HG03066 (cell line): ENCODE measurements around the gene RNFT2.

Experiments
- ATAC-seq: cut with Tn5 transposase; IDR thresholded peaks from one replicate; pipeline ENCODE4 v1.9.1; 2021; ENCODE audit warnings: low read depth; ENCODE audit not compliant: unreplicated experiment

RNFT2 gene

DNA sequence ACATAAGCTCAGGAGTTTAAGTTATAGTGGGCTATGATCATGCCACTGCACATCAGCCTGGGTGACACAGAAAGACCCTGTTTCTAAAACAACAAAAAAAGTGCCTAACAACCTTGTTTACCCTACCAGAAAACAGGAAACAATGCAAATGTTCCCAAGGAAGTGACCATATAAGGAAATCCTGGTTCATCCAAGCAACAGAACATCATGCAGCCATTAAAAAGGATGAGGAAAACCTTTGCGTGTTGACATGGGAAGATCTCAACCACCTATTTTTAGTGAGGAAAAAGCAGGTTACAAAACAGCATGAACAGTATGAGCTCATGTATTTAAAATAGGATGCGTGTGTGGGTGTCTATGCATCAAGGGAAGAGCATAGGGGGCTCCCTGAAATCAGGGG, 129.4 kb downstream of the RNFT2 start:
- ATAC-seq, result no peak

DNA sequence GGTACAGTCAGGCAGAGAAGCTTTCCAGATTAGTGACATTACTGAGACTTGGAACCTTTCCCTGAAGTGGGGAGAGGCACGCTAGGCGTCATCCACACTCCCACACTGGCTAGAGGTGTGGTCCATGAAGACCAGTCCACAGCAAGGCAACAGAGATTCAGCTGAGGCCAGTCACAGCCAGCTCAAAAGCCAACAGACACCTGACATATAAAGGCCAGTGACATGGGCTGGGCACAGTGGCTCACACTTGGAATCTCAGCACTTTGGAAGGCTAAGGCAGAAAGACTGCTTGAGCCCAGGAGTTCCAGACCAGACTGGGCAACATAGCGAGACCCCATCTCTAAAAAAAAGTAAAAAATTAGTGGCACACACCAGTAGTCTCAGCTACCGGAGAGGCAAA, 132.2 kb downstream of the RNFT2 start:
- ATAC-seq, result no peak

DNA sequence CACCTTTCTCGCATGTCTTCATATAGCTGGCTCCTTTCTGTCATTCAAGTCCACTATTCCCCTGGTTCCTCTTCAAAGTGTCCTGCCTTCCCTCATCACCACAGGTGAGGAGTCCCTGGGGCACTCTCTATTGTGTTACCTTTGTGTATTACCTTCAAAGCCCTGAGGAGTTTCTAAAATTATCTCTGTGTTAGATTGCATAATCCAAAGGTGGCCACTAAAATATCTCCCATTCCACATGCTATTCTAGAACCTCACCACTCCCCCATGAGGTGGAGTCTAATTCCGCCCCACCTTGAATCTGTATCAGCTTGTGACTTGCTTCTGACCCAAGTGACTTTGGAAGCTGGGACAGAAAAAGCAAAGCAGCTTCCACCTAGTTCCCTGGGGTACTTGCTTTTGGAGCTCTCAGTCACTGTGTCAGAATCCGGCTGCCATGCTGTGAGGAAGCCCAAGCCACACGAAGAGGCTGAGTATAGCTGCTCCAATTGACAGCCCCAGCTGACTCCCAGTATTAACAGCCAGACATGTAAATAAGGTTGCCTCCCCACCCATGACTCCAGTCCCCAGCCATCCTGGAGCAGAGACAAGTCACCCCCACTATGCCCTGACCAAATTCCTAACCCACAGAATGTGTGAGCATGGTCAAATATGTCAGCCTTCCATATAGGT, 136.3 kb downstream of the RNFT2 start:
- no peak for ATAC-seq

DNA sequence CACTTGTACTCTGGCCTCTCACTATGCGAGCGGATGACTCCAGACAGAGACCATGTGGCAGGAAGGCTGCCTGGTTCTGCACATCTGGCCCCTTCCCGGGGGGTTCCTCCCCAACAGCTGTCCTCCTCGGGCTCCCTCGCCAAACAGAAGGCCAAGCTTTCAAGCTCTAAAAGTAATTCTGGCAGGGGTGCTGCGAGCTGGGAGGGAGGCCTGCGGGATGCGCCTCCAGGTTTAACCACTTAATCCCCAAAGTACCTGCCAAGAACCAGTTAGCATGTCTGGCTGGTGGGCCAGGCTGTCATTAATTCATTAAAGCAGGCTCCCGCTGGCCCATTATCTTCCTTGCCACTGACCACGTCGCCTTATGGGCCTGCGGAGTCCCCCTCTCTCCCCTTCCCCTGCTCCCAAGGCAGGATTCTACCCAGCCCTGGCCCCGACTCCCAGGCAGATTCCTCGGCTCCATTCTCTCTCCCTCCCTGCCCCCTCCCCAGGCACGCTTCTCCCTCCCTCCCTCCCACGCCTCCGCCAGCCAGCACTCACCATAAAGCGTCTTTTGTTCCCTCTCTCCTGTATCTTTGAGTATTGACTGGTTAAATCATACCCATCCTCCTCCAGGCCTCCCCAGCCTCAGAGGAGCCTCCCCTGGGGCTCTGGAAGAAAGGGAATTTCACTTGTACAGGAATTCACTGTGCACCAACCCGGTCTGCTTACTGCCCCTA, 138.2 kb downstream of the RNFT2 start:
- ATAC-seq, result no peak

DNA sequence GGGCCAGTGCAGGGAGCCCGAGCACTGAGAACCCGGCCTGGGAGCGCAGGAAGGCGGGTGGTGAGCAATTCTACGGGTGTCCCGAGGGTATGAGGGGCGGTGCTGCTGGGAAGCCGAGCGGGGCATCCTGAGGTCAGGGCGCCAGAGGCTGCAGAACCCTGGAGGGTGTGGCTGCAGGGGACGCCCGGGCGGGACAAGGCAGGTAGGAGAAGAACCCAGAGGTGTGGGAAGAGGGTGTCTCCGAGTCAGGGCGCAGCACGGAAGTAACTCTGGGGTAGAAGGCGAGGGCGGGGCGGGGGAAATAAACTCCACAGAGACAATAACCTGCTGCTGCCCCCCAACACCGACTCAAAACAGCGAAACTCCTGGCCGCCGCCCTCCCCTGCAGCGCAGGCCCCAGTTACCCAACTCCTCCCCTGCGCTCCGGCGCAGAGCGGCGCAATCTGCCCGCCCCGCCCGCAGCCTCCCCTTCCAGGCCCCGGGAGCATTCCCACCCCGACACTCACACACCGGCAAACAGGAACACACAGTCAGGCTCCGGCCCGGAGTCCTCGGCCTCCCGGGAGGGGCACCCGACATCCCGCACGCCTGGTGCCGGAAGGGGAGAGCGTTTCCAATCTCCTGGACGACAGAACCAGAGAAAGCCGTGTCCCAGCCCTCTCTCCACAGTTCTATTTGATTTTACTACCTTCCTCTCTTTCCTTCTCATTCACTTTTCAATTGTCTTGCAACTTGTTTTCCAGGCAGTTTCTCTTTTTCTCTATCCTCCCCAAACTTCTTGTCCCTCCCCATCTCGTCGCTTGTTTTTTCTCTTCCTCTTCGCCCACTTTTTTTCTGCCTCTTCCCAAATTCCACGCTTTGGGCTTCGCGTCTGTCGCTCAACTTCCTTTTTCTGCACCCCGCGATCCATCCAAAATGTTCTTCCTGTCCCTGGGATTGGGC, 140.7 kb downstream of the RNFT2 start:
- ATAC-seq, result no peak

DNA sequence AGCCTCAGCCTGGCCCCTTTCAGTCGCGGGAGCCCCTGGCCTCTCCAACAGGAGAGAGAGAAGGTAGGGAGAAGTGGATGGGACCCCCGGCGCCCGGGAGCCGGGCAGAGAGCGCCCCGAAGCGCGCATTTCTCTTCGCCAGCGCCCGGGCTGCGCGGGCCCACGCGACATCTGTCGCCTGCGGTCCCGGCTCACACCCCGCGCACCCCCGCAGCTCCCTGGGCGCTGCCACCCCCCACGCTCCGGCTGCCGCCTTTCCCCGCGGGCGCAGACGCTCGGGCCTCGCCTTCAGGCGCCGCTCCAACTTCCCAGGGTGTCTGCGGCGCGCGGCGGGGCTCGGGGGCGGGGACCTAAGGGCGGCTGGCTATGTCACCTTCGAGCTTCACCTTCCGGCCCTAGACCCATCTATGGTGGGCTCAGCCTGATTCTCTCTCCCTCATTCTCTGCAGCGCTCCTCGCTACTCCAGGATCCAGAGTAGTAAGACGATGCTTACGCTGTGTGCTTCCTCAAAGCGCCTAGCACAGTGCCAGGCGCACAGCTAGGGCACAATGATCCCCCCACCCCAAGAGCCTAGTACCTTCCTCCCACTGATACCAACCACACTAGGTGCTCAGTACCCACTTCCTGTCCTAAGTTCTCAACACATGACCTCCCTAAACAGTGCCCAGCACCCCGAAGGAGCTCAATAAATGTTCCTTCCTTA, 141.5 kb downstream of the RNFT2 start:
- no peak for ATAC-seq

DNA sequence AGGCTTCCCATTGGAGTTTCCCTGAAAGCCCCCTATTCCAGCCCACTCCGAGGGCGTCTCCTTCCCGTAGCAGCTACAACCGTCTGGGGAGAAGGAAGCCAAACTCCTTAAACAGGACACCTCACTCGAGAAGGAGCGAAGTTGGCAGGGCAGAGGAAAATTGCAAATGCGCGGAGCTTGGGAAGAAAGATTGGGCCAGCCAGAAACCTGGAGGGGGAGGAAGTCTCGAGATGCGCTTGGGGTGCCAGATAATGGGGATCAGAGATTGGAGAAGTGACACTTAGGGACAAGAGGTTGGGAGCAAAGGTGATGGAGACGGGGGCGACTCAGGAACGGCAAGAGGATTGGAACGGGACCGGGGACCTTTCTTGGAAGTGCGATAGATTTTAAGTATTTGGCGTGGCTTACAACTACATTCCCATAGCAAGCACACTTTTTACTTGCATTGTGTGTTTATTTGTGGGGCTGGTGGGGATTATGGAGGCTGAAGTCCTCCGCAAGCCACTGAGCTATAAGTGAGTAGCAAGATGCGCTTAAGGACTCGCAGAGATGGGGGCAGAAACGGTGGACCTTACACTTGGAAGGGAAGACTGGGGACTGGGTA, 142.2 kb downstream of the RNFT2 start:
- ATAC-seq, result no peak

DNA sequence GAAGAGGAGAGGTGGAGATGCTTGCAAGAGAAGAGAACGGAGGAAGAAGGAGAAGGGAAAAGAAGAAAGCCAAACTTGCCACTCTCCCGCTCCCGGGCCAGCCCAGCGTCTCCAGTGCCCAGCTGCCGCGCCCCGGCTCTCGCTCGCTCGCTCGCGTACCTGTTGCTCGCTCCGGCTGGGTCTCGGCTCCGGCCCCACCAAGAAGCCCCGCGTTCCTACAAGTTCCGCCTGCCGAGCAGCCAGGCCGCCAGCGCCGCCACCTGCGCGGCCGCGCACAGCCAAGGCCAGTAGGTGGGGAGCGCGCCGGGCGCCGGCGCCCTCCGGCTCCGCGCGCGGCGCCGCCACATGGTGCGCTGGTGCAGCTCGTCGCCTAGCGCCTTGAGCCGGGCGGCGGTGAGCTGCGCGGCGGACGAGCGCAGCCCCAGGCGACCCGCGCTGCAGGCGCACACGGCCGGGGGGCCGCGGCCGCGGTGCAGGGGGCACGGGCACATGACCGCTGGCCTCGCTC, 142.8 kb downstream of the RNFT2 start:
- no peak for ATAC-seq

DNA sequence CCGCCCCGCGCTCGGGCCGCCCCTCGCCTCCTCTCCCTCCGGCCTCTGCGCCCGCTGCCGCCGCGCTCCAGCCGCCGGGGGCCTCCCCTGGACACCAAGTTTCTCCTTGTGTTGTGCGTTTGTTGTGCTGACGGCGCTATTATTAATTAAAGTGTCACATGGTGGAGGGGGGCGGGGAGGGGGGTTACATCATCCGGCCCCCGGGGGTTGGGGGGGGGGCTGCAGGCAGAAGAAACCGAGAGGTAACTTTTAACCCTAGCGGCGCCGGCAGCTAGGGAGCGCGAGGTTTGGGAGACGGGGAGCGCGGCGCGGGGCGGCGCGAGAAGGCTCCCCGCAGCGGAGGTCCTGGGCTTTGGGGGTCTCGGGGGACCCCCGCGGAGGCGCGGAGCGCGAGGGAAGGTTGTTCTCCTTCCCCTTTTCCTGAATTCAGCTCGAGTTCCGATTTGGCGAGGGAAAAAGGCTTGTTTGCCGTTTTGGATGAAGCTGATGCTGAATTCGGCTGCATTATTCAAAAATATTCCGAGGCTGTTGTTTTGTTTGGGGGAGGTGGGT, 143.3 kb downstream of the RNFT2 start, which contains the start of gene HRK:
HRK (minus strand) TSS at position 117 of the 552 bp plus-strand sequence. CDS start 134 bp downstream, outside the sequence.
- no peak for ATAC-seq

DNA sequence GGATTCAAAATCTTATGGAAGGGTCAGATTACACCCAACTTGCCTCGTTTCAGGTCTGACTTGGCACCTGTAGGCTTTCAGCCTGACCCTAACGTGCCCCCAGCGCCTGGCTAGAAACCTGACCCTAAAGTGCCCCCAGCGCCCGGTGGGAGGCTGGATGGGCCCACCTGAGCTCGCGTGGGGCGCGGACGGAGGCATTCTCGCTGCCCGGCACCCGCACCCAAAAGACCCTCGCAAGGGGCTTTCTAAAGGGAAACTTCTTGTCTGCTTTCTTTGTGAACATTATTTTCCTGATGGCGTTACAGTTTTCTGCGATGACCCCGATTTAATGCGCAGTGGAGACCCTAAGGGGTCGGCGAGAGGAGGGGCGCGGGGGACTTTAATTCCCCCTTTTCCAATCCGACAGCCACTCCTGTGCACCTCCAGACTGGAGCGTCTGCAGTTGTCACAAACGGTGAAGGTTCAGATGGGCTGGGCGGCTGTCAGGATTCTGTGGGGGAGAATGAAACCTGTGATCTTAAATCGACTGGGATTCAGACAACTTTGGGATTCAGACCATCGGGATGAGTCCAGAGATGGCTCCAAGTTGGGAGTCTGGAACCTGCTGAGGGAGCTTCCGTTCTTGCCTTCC, 143.9 kb downstream of the RNFT2 start:
- no peak for ATAC-seq

DNA sequence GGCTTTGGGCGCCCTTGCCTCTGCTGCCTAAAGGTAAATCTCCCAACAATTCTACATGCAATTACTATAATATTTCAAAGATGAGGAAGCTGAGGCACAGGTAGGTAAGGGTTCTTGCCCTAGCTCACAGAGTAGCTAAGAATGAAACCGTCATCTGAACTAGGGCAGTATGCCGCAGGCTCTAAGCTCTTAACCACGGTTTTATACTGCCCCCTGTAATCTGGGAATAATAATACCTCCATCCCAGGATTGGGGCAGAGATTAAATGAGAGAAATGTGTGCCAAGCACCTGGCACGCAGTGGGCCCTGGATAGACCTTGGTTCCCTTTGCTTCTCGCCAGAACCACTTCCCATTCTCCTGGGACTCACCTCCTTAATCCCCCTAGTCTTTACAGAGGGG, 144.6 kb downstream of the RNFT2 start:
- ATAC-seq, result no peak

DNA sequence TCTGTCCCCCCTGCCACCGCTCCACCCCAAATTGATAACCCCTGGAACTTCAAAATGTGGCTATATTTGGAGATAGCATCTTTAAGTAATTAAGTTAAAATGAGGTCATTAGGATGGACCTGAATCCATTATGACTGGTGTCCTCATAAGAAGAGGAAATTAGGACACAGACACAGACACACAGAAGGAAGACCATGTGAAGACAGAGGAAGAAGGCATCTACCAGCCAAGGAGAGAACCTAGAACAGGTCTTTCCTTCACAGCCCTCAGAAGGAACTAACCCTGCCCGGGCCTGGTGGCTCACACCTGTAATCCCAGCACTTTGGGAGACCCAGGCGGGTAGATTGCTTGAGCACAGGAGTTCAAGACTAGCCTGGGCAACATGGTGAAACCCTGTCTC, 146.8 kb downstream of the RNFT2 start:
- no peak for ATAC-seq

DNA sequence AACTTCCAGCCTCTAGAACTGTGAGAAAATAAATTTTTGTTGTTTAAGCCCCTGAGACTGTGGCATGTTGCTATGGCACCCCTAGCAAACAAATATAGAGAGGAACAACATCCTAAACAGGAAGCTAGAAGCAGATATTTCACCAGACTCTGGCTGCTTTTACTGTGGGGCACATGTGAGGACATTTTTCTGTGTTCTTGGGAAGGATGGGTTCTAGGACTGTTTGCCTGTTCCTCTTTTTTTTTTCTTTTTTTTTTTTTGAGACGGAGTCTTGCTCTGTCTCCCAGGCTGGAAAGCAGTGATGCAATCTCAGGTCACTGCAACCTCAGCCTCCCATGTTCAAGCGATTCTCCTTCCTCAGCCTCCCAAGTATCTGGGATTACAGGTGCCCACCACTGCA, 147.4 kb downstream of the RNFT2 start:
- no peak for ATAC-seq

DNA sequence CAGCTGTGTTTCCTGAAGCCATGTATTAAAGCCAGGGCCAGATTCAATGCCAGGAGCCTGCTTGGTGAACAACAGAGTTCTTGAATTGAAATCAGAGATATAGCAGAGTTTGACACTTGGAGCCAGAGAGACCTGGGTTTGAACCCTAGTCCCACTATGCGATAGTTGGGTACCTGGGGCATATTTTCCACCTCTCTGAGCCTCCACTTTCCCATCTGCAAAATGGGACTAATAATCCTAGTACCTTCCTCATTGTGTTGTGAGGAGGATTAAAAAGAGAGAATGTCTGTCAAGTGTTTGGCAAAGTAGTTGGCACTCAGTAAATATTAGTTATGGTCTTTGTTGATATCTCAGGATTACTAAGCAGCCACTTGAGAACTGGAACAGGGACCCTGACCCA, 149.1 kb downstream of the RNFT2 start:
- ATAC-seq, result no peak

DNA sequence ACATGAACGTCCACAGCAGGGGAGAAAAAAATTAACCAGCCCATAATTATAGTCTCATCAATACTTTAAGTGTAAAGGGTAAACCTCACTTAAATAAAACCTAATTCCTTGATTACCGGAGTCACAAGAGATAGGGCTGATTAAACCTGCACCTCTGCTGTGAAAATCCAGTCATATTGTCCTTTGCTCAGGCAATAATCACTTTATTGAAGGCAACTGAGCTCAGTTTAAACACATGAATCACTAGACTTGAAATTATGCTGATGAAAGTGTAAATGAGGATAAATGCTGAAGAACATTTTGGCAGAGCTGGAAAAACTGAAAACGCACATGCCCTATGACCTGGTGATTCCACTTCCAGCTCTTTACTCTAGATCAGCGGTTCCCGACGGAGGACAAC, 149.8 kb downstream of the RNFT2 start:
- ATAC-seq, result no peak

DNA sequence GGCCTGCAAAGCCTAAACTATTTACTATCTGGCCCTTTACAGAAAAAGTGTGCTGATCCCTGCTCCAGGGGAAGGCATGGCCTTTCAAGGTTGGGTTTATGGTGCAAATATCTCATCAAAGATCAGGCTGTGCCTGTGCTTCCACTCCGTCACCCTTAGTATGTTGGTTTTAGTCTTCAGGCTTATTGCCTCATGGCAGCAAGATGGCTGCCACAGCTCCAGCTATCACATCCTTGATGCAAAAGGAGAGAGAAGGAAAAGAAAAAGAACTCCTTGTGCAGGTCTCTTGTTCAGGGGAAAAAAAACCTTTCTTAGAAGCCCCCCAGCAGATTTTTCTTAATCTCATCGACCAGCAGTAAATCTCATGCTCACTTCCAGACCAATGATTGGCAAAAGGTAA, 152.2 kb downstream of the RNFT2 start:
- ATAC-seq, result no peak

DNA sequence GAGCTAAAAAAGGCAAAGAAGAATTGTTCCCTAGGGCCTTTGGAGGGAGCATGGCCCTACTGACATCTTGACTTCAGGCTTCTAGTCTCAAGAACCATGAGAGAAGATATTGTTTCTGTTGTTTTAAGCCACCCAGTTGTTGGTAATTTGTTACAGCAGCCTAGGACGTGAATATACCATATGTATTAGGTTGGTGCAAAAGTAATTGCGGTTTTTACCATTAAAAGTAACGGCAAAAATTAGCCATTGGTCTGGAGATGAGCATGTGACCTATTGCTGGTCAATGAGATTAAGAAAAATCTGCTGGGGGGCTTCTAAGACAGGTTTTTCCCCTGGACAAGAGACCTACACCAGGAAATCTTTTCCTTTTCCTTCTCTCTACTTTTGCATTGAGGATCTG, 152.9 kb downstream of the RNFT2 start:
- ATAC-seq, result no peak

DNA sequence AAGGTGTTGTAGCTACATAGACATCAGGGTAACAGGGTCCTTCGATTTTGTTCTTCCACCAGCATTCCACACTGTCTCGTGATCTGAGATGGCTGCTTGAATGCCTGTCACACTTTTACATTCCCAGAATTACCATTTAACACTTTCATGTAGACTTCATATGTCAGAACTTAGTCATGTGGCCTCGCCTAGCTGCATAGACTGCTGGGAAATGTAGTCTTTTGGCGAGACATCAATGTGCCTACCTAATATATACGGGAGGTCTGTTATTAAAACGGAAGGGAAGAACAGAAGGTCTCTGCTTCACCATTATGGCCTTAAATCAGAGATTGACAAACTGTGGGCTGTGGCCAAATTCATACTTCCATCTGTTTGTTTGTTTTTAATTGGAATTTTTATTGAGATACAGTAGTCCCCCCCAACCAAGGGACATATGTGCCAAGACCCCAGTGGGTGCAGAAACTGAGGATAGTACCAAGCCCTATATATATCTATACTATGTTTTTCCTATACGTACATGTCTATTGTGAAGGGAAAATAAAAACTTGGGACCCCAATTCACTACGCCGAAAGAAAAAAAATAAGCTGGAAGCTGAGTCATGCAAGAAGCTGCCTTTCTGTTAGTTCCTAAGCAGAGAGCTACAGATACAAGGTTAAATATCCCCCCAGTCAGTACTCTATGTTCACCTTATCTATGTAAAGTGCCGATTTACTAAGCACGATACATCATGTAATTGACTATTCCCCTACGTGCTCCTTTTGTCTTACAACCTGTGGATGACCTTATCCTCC, 154.4 kb downstream of the RNFT2 start:
- ATAC-seq, result no peak
